H1 (cell line): Measurements from ENCODE around the gene NAGA. TPM values are rescaled to one million over a fixed set of nuclear protein-coding genes. Genes with fewer than 3 reads are reported as not detected.

Experiments used
- CBX8 ChIP-seq: fragments of 300-800, 300-1000 bp; sonication (generic); IDR thresholded peaks from 2 replicates; pipeline ENCODE4 v1.7.1; 2016; ENCODE audit warnings: low read depth, low read length, borderline replicate concordance
- CHD2 ChIP-seq: IDR thresholded peaks from 2 replicates; pipeline ENCODE4 v1.6.1; 2012; ENCODE audit warnings: low read length, improper control_type of control experiment
- JUND ChIP-seq: IDR thresholded peaks from 2 replicates; pipeline ENCODE4 v1.6.1; 2011; ENCODE audit warnings: mild to moderate bottlenecking, improper control_type of control experiment, low read length
- PHF8 ChIP-seq: fragments of 200-600 bp; sonication (generic); conservative IDR thresholded peaks from 2 replicates; pipeline ENCODE4 v1.7.1; 2012; ENCODE audit warnings: low read depth, mild to moderate bottlenecking, inconsistent platforms, low read length, moderate library complexity
- POU5F1 ChIP-seq: IDR thresholded peaks from 2 replicates; pipeline ENCODE4 v1.6.1; 2011; ENCODE audit warnings: low read depth, mild to moderate bottlenecking, low read length, moderate library complexity
- polyA plus RNA-seq, 7 experiments: library from polyadenylated mRNA; depleted of rRNA in 3 of 7; stranded (reverse) in 5 of 7; unstranded in 2 of 7; fragments of >200 nt in 5 of 7; fragments of 200-250 nt in 2 of 7; gene quantifications; 1 replicate in 5 of 7; 2 replicates in 1 of 7; 4 replicates in 1 of 7; pipeline versions ENCODE4 v1.2.1 to v1.2.3, GENCODE V29; 2011 to 2013; ENCODE audit warnings: missing spikeins in 2 of 7, mixed read lengths in 2 of 7
- total RNA-seq: library from RNA; stranded (reverse); fragmentation: NEBNext Ultra II Directional; extraction: Animal tissue kit (Norgen Biotek cat#: 25700); gene quantifications from 2 replicates; pipeline ENCODE4 v1.2.1, GENCODE V29; 2021

NAGA gene
- total and polyA plus RNA-seq, 2 of the 8 experiments (the other 6 are each of a cell fraction or from before 2014, with no cell fraction given) = 14.8 to 30.7 TPM

GRCh38 chr22:42041784-42042183 lies 28.8 kb downstream of the NAGA start (continued):
- TF ChIP-seq PHF8 (no peak), CBX8 (no peak), CHD2 (no peak), POU5F1 (no peak), JUND (no peak)
